ENCODE measurements around the gene ICE2.

DNA sequence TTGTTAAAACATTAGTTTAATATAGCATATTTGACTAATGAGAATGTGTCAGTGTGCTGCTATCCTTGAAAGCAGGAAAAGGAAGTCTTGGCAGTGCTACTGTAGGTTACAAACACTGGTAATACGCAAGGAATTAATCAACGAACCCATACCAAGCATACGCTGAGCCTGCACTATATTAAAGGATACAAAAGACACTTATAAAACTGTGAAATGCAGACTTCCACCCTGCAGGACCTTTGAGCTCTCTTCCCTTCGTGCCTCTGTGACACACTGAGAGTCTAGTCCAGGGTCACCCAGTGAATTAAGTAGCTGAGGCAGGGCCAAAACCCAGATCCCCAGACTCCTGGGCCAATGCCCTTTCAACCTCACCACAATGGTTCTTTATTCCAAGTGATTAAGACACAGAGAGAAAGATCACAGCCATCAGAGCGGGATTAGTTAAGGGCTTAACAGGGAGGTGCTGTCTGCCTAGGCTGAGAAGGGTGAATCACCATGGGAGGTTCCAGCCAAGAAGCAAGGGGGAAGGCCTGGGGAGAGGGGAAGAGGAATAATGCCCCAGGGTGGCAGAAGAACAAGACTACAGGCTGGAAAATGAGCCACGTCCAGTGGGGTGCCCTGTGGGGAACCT is 88.0 kb downstream of the ICE2 start:
- TF ChIP-seq EZH2 (IDR thresholded peaks at IDR 0.05; ENCODE audit: borderline replicate concordance, low read length), result no peak
- TF ChIP-seq, protein P1, sequence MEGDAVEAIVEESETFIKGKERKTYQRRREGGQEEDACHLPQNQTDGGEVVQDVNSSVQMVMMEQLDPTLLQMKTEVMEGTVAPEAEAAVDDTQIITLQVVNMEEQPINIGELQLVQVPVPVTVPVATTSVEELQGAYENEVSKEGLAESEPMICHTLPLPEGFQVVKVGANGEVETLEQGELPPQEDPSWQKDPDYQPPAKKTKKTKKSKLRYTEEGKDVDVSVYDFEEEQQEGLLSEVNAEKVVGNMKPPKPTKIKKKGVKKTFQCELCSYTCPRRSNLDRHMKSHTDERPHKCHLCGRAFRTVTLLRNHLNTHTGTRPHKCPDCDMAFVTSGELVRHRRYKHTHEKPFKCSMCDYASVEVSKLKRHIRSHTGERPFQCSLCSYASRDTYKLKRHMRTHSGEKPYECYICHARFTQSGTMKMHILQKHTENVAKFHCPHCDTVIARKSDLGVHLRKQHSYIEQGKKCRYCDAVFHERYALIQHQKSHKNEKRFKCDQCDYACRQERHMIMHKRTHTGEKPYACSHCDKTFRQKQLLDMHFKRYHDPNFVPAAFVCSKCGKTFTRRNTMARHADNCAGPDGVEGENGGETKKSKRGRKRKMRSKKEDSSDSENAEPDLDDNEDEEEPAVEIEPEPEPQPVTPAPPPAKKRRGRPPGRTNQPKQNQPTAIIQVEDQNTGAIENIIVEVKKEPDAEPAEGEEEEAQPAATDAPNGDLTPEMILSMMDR (conservative IDR thresholded peaks at IDR 0.05 in 1 of 2, IDR thresholded peaks at IDR 0.05 in 1 of 2; ENCODE audit: extremely low read depth in 1 of 2, insufficient read depth in 1 of 2, low read depth in 1 of 2, low read length in 2 of 2), result no peak

Measured in mammary epithelial cell (primary cell).